Measurements from ENCODE around the gene NCAM2. TPM values are rescaled to one million over a fixed set of nuclear protein-coding genes. Genes with fewer than 3 reads are reported as not detected.

Gene NCAM2
- total and polyA plus RNA-seq, 2 experiments from 2014 or later = 0.36 to 0.83 TPM

DNA sequence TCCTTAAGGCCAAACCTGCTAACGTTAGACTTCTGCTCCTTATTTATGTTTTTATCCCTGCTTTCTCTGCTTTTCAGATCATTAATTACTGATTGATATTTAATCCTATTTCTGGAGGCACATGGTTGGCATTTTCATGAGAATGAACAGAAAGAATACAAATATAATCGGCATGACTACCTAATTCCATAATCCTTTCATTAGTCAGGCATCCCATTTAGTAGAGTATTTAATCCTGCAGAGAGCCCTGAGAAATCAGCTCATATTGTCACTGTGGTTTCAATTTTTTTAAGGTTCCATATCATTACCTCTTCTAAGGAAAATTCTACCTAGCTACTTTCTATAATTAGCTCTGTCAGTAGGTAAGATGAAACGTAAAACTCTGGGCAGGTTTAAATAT is 238.8 kb downstream of the NCAM2 start:
- no peaks in the 10 kb centered on the region for H3K4me1 Mint-ChIP-seq
- DNase-seq (ENCODE audit: low spot score) (no peak), ATAC-seq (no peak)
- H3K79me2 ChIP-seq (replicated peaks; ENCODE audit: insufficient read depth) = no peaks in the 10 kb centered on the region
- H3F3A ChIP-seq (replicated peaks; ENCODE audit: low read depth) = no peaks in the 10 kb centered on the region
- H3K36me3 ChIP-seq (ENCODE audit: insufficient read depth) = no peaks in the 10 kb centered on the region
- TF ChIP-seq NANOG (IDR thresholded peaks at IDR 0.05; ENCODE audit: borderline replicate concordance) (no peak), POLR2AphosphoS5 (IDR thresholded peaks at IDR 0.05; ENCODE audit: low read depth) (no peak), EZH2phosphoT487 (IDR thresholded peaks at IDR 0.05; ENCODE audit: unreplicated experiment) (no peak), CREB1 (CRISPR knock-in tag; IDR thresholded peaks at IDR 0.05; ENCODE audit: low read depth) (no peak), ZNF114 (CRISPR knock-in tag; IDR thresholded peaks at IDR 0.05) (no peak), ZNF462 (CRISPR knock-in tag; IDR thresholded peaks at IDR 0.05) (no peak), JUNB (IDR thresholded peaks at IDR 0.05; ENCODE audit: unreplicated experiment) (no peak), STAT1 (IDR thresholded peaks at IDR 0.05; ENCODE audit: unreplicated experiment) (no peak), EZH2 (IDR thresholded peaks at IDR 0.05; ENCODE audit: low read depth, unreplicated experiment) (no peak), ZNF331 (CRISPR knock-in tag; IDR thresholded peaks at IDR 0.05; ENCODE audit: low read depth) (no peak)
- TF ChIP-seq, protein P1, sequence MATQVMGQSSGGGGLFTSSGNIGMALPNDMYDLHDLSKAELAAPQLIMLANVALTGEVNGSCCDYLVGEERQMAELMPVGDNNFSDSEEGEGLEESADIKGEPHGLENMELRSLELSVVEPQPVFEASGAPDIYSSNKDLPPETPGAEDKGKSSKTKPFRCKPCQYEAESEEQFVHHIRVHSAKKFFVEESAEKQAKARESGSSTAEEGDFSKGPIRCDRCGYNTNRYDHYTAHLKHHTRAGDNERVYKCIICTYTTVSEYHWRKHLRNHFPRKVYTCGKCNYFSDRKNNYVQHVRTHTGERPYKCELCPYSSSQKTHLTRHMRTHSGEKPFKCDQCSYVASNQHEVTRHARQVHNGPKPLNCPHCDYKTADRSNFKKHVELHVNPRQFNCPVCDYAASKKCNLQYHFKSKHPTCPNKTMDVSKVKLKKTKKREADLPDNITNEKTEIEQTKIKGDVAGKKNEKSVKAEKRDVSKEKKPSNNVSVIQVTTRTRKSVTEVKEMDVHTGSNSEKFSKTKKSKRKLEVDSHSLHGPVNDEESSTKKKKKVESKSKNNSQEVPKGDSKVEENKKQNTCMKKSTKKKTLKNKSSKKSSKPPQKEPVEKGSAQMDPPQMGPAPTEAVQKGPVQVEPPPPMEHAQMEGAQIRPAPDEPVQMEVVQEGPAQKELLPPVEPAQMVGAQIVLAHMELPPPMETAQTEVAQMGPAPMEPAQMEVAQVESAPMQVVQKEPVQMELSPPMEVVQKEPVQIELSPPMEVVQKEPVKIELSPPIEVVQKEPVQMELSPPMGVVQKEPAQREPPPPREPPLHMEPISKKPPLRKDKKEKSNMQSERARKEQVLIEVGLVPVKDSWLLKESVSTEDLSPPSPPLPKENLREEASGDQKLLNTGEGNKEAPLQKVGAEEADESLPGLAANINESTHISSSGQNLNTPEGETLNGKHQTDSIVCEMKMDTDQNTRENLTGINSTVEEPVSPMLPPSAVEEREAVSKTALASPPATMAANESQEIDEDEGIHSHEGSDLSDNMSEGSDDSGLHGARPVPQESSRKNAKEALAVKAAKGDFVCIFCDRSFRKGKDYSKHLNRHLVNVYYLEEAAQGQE (IDR thresholded peaks at IDR 0.05; ENCODE audit: unreplicated experiment) = no peak
- TF ChIP-seq, protein P2, sequence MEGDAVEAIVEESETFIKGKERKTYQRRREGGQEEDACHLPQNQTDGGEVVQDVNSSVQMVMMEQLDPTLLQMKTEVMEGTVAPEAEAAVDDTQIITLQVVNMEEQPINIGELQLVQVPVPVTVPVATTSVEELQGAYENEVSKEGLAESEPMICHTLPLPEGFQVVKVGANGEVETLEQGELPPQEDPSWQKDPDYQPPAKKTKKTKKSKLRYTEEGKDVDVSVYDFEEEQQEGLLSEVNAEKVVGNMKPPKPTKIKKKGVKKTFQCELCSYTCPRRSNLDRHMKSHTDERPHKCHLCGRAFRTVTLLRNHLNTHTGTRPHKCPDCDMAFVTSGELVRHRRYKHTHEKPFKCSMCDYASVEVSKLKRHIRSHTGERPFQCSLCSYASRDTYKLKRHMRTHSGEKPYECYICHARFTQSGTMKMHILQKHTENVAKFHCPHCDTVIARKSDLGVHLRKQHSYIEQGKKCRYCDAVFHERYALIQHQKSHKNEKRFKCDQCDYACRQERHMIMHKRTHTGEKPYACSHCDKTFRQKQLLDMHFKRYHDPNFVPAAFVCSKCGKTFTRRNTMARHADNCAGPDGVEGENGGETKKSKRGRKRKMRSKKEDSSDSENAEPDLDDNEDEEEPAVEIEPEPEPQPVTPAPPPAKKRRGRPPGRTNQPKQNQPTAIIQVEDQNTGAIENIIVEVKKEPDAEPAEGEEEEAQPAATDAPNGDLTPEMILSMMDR (conservative IDR thresholded peaks at IDR 0.05; ENCODE audit: low read depth in 2 of 2) = no peak
- TF ChIP-seq, protein P3, sequence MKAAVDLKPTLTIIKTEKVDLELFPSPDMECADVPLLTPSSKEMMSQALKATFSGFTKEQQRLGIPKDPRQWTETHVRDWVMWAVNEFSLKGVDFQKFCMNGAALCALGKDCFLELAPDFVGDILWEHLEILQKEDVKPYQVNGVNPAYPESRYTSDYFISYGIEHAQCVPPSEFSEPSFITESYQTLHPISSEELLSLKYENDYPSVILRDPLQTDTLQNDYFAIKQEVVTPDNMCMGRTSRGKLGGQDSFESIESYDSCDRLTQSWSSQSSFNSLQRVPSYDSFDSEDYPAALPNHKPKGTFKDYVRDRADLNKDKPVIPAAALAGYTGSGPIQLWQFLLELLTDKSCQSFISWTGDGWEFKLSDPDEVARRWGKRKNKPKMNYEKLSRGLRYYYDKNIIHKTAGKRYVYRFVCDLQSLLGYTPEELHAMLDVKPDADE (IDR thresholded peaks at IDR 0.05) = no peak
- H2AFZ ChIP-seq = no peak overlapping the region
- H3K27me3 ChIP-seq (ENCODE audit: insufficient read depth) = no peaks in the 10 kb centered on the region
- H3K4me3 Mint-ChIP-seq = no peak overlapping the region
- no peak overlapping the region for H3K4me2 ChIP-seq
- no peaks in the 10 kb centered on the region for H3K27me3 Mint-ChIP-seq (ENCODE audit: insufficient read depth, low read depth, poor library complexity)
- H3K27ac ChIP-seq (ENCODE audit: low read depth) = no peak overlapping the region
- no peaks in the 10 kb centered on the region for H3K9me2 ChIP-seq (ENCODE audit: insufficient read depth)
- no peaks in the 10 kb centered on the region for H4K20me1 ChIP-seq (replicated peaks; ENCODE audit: insufficient read depth)
- H3K27ac Mint-ChIP-seq = no peak overlapping the region
- H3K4me1 ChIP-seq (ENCODE audit: insufficient read depth) = no peaks in the 10 kb centered on the region
- H3K9me3 Mint-ChIP-seq = no peaks in the 10 kb centered on the region
- no peak overlapping the region for H3K4me3 ChIP-seq
- H3K36me3 Mint-ChIP-seq (ENCODE audit: low read depth) = no peaks in the 10 kb centered on the region

Measured in GM23338 (cell line).